ENCODE results near the gene MYT1. TPM values are rescaled to one million over a fixed set of nuclear protein-coding genes. Genes with fewer than 3 reads are reported as not detected.
A peak's percentile ranks its signal among the peaks of the same experiment; 100 is the strongest.
"Not testable (repeated sequence)": the region's sequence is repeated elsewhere in the genome, so short reads cannot be mapped to it uniquely, and the experiment has no call there.

MYT1 gene
- under 1 TPM in 1 of 2 donors, not detected in 1; 0.16 TPM for total RNA-seq

GRCh38 chr20:64164123-64164836, at the start of gene MYT1:
Gene MYT1, plus strand, starts transcription at chr20:64164452. Its CDS starts 34,410 bp downstream, at chr20:64198862.
- no peak within 1 kb of the TSS for H3K27ac Mint-ChIP-seq
- DNase-seq (ENCODE audit: low spot score in 2 of 2): no peak
- H3K9me3 Mint-ChIP-seq: no peaks in the 10 kb centered on the region
- H3K36me3 Mint-ChIP-seq: peaks cover 6% of the 10 kb centered on the region in 2 donors
- no peak for ATAC-seq

GRCh38 chr20:64115171-64115911, 48.9 kb upstream of the MYT1 start:
- peak in 1 of 2 donors; percentile 38 for DNase-seq (ENCODE audit: low spot score in 2 of 2)
- H3K9me3 Mint-ChIP-seq: no peaks in the 10 kb centered on the region

GRCh38 chr20:64116016-64116415, 48.2 kb upstream of the MYT1 start:
- DNase-seq (ENCODE audit: low spot score in 2 of 2): no peak
- Mint-ChIP-seq H3K36me3 (no peaks in the 10 kb centered on the region), H3K27ac (no peak overlapping the region), H3K9me3 (no peaks in the 10 kb centered on the region)
- no peak for ATAC-seq

More at GRCh38 chr20:64115171-64115911, 48.9 kb upstream of the MYT1 start:
- H3K36me3 Mint-ChIP-seq: no peaks in the 10 kb centered on the region
- no peak for ATAC-seq
- H3K27ac Mint-ChIP-seq: no peak overlapping the region

GRCh38 chr20:64116541-64117431, 47.5 kb upstream of the MYT1 start:
- H3K36me3 Mint-ChIP-seq: no peaks in the 10 kb centered on the region

GRCh38 chr20:64117432-64117777, 46.8 kb upstream of the MYT1 start:
- not testable (repeated sequence) for H3K27ac Mint-ChIP-seq; ATAC-seq; DNase-seq (ENCODE audit: low spot score in 2 of 2); H3K9me3 Mint-ChIP-seq; H3K36me3 Mint-ChIP-seq

More at GRCh38 chr20:64116541-64117431, 47.5 kb upstream of the MYT1 start:
- H3K27ac Mint-ChIP-seq: no peak overlapping the region
- H3K9me3 Mint-ChIP-seq: no peaks in the 10 kb centered on the region
- DNase-seq (ENCODE audit: low spot score in 2 of 2) (peak in 1 of 2 donors; percentile 48), ATAC-seq (no peak)

- no peak for ATAC-seq
- no peaks in the 10 kb centered on the region for H3K36me3 Mint-ChIP-seq
- peak in 1 of 2 donors; percentile 49 for DNase-seq (ENCODE audit: low spot score in 2 of 2)
- H3K9me3 Mint-ChIP-seq: no peaks in the 10 kb centered on the region
- H3K27ac Mint-ChIP-seq: no peak overlapping the region
Observed at GRCh38 chr20:64119301-64119680, 45.0 kb upstream of the MYT1 start.

- H3K27ac Mint-ChIP-seq: peak overlapping the region; percentile 67 to 92
- H3K36me3 Mint-ChIP-seq: no peaks in the 10 kb centered on the region
- DNase-seq (ENCODE audit: low spot score in 2 of 2) (peak in 1 of 2 donors; percentile 54), ATAC-seq (peak; percentile 43 to 48)
- no peaks in the 10 kb centered on the region for H3K9me3 Mint-ChIP-seq
Observed at GRCh38 chr20:64119681-64120341, 44.4 kb upstream of the MYT1 start.

GRCh38 chr20:64121586-64121985, 42.7 kb upstream of the MYT1 start:
- Mint-ChIP-seq H3K27ac (no peak overlapping the region), H3K9me3 (no peaks in the 10 kb centered on the region), H3K36me3 (no peaks in the 10 kb centered on the region)
- ATAC-seq (no peak), DNase-seq (ENCODE audit: low spot score in 2 of 2) (no peak)

GRCh38 chr20:64122927-64123326, 41.3 kb upstream of the MYT1 start:
- H3K27ac Mint-ChIP-seq; DNase-seq (ENCODE audit: low spot score in 2 of 2); H3K9me3 Mint-ChIP-seq; ATAC-seq; H3K36me3 Mint-ChIP-seq: not testable (repeated sequence)

- peak in 1 of 2 donors; percentile 4 for DNase-seq (ENCODE audit: low spot score in 2 of 2)
- not testable (repeated sequence) for H3K9me3 Mint-ChIP-seq, H3K36me3 Mint-ChIP-seq, ATAC-seq, H3K27ac Mint-ChIP-seq
Observed at GRCh38 chr20:64123517-64123916, 40.7 kb upstream of the MYT1 start.

GRCh38 chr20:64129146-64129782, 35.0 kb upstream of the MYT1 start:
- Mint-ChIP-seq H3K9me3 (no peaks in the 10 kb centered on the region), H3K36me3 (no peaks in the 10 kb centered on the region), H3K27ac (no peak overlapping the region)
- ATAC-seq (no peak), DNase-seq (ENCODE audit: low spot score in 2 of 2) (peak in 1 of 2 donors; percentile 31)

GRCh38 chr20:64130271-64130670, 34.0 kb upstream of the MYT1 start:
- ATAC-seq: no peak
- Mint-ChIP-seq H3K27ac (peak overlapping the region in 1 of 2 donors; percentile 19), H3K9me3 (no peaks in the 10 kb centered on the region), H3K36me3 (no peaks in the 10 kb centered on the region)
- DNase-seq (ENCODE audit: low spot score in 2 of 2): peak in 1 of 2 donors; percentile 7

- H3K36me3 Mint-ChIP-seq: no peaks in the 10 kb centered on the region
- no peak overlapping the region for H3K27ac Mint-ChIP-seq
- ATAC-seq (no peak), DNase-seq (ENCODE audit: low spot score in 2 of 2) (peak in 1 of 2 donors; percentile 26)
- H3K9me3 Mint-ChIP-seq: no peaks in the 10 kb centered on the region
Observed at GRCh38 chr20:64130876-64131275, 33.4 kb upstream of the MYT1 start.

- Mint-ChIP-seq H3K9me3 (no peaks in the 10 kb centered on the region), H3K27ac (no peak overlapping the region), H3K36me3 (no peaks in the 10 kb centered on the region)
- DNase-seq (ENCODE audit: low spot score in 2 of 2) (peak in 1 of 2 donors; percentile 44), ATAC-seq (peak; percentile 54 to 63)
Observed at GRCh38 chr20:64131406-64131805, 32.8 kb upstream of the MYT1 start.

GRCh38 chr20:64133951-64134407, 30.3 kb upstream of the MYT1 start:
- no peaks in the 10 kb centered on the region for H3K9me3 Mint-ChIP-seq
- no peak overlapping the region for H3K27ac Mint-ChIP-seq
- no peak for ATAC-seq
- no peaks in the 10 kb centered on the region for H3K36me3 Mint-ChIP-seq
- DNase-seq (ENCODE audit: low spot score in 2 of 2): peak in 1 of 2 donors; percentile 44

- not testable (repeated sequence) for H3K36me3 Mint-ChIP-seq, H3K9me3 Mint-ChIP-seq, H3K27ac Mint-ChIP-seq, ATAC-seq
- DNase-seq (ENCODE audit: low spot score in 2 of 2): peak in 1 of 2 donors; percentile 33
Observed at GRCh38 chr20:64134744-64135143, 29.5 kb upstream of the MYT1 start.
